NCI-H2171 (cell line): ENCODE measurements around the gene TPD52L1.

Source experiments
- DNase-seq: peaks from one replicate; lab custom pipeline; 2025; lab: John Stamatoyannopoulos, UW

The TPD52L1 gene

DNA sequence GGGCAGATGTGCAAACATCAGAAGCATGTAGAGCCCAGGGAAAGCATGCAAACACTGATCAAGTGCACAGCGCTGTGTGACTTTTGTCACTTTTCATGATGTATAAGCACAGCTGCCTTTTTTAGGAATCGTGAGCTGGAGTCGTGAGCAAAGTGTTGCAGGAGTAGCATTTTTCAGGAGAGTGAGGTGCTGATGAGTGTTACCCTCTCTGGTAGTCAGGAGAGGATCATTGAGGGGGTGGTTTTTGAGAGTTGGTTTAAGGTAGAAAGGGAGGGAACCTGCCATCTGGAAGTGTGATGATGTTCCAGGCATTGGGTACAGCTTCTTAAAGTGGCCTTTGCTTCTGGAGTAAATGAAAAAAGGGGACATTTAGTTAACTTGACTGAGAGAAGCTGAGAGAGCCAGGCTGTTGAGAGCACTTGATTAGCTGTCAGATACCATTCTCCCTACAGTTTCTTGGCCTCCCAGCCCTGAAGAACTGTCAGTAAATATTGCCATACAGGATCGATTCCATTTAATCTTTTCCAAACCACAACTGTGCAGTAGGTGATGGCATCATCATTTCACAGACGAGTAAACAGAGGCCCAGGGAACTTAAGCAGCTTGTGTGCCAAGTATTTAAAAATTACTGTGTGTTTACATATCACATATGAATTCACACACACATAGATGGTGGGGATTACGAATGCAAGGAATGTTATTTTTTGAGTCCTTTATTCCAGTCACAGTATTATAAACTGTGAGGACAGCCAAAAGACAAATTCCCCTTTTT is 28.9 kb downstream of the TPD52L1 start:
- DNase-seq, result no peak

DNA sequence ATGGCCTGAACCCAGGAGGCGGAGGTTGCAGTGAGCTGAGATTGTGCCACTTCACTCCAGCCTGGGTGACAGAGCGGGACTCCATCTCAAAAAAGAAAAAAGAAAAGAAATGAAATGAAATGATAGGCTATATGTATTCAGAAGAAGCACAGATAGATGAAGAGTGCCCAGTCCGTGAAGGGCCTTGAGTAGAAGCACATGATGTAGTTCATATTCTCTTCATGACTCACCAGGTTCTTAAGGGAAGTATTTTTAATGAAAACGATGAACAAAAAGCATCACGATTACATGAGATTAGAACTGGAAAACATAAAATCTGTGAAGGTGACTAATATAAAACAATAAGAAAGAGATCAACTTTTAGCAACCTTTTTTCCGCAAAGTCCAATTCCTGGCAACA is 29.8 kb downstream of the TPD52L1 start:
- DNase-seq, result no peak

DNA sequence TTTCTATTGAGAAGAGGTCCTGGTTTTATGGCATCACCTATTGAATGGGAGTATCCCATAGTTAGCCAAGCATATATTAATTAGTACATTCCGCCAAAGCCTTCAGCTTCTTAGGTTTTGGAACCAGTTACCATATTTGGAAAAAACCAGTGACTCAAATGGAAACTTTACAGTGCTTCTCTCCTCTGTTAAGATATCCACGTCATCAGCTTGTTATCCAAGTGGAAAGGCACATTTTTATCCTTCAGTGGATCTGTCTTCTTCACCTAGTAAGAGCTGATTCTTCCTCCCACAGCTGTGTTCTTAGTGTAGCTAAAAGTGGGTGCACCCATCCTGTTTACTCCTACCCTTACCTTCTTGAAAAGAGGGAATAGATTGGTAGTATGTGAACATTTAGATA is 34.5 kb downstream of the TPD52L1 start:
- no peak for DNase-seq

DNA sequence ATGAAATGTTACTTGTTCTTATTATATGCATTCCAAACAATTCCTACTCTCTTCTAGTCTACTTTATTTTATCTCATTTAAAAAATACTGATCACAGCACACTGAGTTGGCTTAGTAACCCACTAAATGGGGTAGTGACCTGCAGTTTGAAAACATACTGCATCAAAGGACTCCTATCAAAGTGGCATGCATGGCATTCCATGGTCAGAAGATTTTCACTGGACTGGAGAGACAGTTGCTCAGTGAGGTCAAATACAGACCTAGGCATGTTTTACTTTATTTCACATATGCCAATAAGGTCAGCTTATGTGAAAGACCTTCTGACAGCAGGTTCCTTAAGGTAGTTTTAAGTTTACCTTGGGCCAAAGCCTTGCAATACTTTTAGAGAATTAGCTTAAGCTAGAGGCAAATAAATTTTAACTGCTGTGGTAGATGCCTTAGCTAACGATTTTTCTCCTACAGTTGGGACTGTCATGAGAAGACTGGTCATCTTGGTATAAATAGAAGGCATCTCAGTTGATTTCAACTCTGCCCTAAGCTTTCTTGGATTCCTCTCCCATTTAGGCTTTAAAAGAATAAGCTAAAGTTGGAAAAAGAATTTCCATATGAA is 35.1 kb downstream of the TPD52L1 start:
- DNase-seq, result no peak

DNA sequence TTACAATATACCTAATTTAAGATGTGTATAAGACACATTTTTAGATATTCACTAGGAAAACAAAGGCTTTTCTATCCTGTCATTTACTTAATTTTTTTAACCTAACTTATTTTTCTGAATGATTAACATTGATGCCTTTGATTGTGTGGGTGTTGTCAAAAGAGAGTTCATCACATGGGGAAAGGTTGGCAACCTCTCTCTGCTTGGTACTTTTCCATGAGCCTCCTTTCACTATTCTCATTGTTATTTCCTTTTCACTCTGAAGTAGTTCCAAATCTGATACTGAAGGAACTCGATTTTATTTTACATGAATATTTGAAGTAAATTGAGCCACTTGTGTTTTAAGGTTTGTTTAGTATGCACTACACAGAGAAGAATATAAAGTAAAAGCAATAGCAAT is 35.9 kb downstream of the TPD52L1 start:
- no peak for DNase-seq

DNA sequence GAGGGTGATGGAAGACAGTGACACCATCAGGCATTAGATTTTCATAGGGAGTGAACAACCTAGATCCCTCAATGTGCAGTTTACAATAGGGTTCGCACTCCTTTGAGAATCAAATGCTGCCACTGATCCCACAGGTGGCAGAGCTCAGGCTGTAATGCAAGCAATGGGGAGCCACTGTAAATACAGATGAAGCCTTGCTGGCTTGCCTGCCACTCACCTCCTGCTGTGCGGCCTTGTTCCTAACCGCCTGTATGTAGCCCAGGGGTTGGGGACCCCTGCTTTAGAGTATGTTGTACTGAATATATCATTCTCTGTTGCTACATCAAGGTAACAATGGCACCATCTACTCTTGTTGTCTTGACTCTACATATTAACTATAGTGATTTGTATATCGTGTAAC is 37.1 kb downstream of the TPD52L1 start:
- DNase-seq, result no peak

DNA sequence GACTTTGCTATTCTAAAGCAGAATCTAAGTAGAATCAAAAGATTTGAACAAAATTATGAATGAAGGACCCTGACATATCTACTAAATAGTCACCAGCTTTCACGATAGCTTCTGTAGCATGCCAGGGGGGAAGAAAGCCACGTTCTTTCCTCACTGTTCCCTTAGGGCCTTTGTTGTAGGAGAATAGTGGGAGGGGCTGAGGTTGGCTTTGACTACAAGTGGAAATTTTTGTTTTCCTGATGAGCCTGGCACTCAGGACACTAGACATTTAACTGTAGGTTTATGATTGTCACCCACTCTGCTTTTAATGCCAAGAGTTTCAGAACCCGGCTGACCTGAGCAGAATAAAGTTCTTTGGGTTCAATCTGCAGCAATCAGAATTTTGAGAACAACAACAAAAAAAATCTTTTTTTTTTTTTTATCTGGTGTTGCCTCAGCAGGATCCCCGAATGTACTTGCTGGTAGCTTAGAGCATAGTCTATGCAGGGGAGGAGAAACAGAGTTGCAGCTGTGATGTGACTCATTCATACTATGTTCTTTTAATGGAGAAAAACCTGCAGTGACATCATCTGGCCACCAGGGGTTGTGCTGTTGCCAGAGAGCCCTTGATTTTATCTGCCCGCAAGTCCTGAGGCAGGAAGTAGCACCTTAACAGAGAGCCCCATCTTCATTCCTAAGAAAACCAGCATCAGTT is 38.5 kb downstream of the TPD52L1 start:
- DNase-seq, result peak; percentile 6

DNA sequence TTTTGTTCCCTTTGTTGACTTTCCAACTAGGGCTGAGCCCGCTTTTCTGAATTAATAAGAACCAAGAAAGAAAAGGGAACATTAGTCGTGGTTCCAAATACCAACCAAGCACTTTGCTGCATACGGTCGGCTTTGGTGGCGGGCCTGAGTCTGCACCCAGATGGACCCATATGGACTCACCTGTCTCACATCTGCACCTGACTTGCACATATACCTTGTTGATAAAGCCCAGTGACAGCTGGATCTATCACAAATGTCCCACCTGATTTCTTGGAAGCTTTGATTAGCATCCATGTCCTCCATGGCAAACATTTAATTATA is 39.0 kb downstream of the TPD52L1 start:
- DNase-seq, result no peak

DNA sequence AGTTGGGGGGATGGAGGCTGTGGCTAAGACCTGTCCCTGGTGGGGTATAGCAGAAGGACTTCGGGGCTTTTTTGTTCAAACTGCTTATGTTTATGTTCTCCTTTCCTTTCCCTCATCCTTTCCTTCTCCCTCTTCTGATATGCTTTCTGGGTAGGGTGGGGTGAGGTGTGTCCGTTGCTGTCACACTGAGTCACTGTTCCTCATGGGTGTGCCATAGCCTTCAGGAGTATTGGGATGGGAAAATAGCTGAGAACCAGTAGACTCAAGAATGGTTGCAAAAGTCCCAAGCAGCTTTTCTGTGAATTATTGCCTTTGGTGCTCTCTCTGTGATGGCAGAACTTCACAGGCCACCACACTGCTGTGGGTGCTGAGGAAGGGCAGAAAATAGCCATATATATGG is 39.6 kb downstream of the TPD52L1 start:
- DNase-seq, result no peak

DNA sequence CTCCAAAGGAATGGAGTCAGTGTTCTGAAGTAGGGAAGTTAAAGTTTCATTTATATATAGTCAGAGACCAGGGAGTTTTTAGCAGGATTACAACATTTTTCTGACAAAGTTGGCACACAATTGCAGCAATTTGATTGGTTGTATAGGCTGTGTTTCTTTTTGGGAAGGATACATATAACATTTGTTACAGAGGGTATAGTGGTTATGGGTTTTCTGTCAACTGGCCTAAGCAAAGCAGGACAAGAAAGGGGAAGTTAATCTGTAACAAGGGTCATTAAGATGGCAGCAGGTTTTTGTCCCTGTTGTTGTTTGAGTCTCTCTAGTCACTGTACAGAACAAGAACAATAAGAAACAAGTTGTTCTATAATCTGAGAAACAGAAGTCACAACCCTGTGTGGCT is 41.4 kb downstream of the TPD52L1 start:
- DNase-seq, result no peak

DNA sequence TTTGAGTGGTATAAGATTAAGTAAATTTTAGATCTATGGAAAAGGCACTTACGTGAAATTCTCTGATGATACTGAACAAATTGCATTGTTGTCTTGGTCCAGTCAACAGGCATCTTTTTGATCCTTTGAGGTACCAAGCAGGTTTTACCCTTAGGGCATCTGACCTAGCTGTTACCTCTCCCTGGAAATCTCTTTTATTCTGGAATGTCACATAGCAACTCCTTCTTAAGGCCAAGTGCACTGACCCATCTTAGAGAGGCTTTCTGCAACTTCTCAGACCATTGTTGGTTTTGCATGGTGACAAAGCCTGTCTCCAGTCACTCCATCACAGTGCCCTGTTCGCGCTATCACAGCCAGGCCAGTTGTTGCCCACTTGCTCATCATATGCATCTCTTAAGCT is 42.0 kb downstream of the TPD52L1 start:
- DNase-seq, result no peak

DNA sequence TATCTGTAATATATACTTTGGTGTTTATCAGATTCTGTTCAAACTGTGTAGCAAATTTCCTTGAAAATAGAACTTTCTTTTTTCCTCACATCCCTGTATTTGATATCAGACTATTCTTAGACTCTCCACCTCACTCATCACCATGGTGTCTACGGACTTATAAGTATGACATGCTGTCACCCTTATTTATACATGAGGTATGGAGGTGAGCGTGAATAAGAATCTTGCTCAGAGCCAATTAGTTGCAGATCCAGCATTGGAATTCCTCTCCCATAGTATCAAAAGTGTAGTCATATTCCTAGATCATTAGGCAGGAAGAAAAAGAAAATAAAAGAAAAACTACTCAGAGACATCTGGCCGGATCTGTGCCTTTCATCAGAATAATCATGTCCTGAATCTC is 43.0 kb downstream of the TPD52L1 start:
- DNase-seq, result no peak

DNA sequence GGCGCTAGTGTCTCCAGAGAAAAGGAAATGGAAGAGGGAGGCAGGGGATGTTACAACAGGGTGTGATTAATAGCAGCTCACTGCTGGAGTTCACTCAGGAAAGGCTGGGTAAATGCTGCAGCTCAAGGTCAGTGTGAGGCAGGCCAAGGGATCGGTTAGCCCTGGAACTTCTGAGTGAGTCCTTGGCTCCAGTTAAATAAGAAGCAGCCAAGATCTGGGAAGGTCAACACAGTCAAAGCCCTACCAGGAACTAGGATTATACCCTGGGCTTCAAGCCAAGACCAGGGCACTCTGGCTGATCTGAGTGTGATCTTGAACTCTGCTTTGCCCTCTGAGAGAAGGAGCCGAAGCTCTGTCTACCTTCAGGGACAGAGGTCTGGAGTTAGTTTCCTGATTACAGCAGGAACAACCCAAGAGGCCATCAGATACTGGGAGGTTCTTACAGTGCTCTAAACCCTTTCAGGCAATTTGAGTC is 44.3 kb downstream of the TPD52L1 start:
- DNase-seq, result no peak

DNA sequence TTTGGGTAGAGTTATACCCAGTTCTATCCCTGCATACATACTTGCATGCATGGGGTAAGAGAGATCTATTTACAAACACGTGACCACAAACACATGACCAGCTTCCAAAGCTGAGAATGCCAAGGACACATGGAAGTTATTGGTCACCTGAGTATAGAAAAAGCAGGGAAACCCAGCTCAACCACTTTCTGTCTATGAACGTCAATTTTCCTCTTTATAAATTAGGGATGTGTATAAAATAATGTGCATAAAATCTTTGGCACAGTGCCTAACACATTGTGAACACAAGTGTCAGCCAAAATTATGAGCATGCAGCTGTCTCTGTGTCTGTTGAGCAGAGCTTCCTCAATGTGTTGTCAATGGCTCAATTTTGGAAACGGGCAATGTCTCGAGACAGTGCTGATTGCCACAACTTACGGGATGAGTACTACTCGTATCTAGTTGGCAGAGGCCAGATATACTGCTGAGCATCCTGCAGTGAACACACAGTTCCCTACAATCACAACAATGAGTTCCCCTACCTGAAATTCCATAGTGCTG is 44.9 kb downstream of the TPD52L1 start:
- no peak for DNase-seq

DNA sequence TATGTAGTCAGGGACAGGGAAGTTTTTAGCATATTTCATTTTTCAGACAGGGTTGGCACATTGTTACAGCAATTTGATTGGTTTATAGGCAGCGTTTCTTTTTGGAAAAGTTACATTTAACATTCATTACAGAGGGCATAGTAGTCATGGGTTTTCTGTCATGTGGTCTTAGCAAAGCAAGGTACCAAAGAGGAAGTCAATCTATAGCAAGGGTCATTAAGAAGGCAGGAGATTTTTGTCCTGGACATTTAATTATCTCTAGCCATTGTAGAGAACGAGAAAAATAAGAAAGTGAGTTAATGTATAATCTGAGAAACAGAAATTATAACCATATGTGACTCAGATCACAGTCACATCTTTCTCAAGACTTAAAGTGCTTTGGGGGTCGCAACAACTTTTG is 47.4 kb downstream of the TPD52L1 start:
- DNase-seq, result no peak

DNA sequence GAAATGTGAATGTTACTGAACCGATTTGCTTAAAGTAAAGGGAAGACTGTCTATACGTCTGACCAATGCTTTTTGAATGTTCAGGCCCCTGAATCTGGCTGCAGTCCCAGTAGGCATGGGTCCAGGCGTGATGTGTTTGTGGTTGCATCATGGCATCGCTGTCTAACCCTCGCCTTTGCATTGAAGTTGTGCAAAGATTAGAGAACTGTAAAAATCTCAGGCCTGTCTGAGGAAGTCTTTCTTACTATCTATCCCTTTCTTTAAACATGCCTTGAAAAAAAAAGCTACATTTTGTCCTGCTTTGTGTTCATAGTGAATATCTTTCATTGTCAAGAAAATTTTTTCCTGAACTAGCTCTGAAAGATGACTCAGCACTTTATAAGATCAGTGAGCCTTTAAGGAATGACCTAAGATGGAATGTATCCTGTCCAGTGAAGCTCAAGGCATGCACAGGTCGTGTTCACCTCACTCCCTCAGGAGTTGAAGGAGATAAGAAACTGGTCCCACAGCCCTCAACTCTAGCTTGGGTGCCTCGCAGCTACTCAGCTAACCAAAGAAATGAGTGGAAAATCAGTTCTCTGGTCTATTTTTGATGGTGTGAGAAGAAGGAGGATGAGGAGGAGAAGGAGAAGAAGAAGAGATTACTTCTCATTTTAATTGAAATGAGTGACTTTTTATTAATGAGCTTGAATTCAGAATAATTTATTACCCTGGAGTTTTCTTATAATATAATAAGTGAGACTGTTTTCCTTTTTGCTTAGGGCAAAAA is 48.6 kb downstream of the TPD52L1 start:
- DNase-seq, result no peak

DNA sequence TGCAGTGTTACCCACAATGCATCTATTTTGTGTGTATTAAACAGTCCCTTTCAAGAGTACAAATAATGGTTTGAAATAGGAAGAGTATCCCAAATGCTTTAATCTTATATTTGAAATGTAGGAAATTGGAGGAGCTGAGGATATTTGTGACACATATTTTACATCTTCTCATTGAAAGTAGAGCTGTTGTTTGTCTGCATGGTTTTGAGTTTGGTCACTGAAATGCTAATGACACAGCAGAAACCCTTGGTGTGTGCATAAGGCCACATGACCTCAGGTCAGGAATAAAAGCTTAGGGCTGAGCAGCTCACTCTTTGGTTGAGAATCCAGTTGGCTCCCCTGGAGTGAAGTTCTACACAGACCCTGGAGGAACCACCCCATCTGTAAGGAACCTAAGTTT is 49.8 kb downstream of the TPD52L1 start:
- DNase-seq, result no peak

DNA sequence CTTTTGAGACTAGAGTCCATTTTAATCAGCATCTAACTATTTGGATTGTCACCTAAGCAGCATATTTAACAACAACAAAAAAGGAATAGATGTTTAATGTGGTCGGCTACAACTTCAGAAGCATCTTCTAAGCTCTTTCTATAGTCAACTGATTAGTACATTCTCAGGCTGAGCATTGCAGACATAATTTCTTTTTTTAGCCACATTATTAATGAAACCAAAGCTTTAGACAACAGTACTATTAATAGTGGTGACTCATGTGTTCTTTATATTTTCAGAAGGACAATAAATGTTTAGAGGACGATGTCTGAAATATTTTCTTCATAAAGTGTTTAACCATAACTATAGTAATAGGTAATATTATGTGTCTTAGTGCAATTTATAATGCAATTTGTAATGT is 52.4 kb downstream of the TPD52L1 start:
- no peak for DNase-seq

DNA sequence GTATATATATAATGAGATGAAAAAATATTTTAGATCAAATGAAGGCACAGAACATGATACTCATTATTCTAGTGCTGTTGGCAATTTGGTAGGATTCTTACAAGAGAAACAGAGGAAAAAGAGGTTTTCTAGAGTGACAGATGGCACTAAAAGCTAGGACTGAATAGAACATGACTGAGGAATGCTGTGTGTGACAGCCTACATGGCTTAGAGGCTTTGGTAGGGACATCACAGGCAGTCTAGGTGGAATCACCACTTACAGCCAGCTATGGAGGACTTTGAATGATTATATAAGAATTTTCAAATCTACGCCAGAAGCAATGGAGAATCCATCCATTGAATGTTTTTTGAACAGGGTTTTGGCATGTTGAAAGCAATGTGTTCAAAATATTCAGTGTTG is 52.8 kb downstream of the TPD52L1 start:
- DNase-seq, result no peak

DNA sequence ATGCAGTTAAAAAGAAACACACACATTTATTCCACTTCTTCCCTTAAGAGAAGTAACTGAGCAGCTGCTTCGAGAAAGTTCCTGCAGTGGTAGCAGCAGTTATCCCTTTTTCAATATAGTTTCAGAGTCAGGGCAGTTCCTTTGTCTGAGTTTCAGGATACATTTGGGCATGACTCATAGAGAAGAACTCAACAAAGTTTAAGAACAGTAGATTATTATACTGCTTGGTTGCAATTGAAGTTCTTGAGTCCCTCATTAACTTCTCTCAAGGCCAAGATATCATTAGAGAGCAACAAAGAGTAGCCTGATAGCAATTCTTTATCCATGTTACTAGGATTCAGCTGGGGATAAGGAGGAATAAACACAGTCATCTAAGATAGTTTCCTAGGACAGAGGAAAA is 54.4 kb downstream of the TPD52L1 start:
- no peak for DNase-seq

DNA sequence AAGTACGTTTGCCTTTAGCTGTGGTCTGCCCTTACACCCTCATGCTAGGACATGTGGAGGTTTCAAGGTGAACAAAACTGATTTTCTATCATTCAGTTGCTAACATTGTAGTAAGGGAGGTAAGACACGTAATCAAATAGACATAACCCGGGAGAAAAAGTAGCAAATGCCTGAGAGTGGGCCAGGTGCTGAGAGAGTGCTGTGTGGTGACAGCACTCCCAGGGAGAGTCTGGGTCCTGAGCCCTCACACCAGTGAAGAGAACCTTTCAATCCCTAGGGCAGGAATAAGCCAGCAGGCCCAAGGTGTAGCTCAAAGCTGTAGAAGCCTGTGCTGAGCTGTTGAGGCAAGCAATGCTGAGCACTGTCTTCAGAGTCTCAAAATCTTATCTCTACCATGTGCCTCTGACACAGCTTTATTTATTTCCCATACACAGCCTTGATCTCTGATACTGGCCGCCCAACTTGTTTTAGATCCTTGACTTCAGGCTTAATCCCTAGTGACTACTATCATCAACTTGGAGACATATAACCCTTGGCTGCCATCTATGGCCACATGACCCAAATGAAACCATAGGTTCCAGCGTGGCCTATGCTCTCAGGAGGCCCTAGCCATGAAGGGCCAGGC is 55.2 kb downstream of the TPD52L1 start:
- DNase-seq, result no peak

DNA sequence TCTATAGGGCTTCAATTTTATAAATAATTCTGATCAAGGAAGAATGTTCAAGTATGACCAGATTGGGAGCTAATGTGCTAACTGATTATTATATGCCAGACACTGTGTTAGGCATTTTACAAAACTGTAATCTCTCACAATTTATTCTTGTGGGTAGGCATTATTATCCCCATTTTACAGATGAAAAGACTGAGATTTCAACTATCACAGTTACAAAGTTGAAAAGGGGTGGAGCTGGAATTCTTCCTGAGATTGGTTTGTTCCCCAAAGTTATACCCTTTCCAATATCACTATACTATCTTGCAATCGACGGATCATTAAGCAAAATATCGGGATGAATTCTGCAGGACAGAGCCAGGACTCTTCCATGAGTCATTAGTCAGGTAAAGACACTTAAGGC is 57.1 kb downstream of the TPD52L1 start:
- DNase-seq, result no peak
